Effector CD8-positive, alpha-beta T cell (primary cell): ENCODE measurements around the gene EEF2K.
"Not testable (repeated sequence)": the region's sequence is repeated elsewhere in the genome, so short reads cannot be mapped to it uniquely, and the experiment has no call there.

Source experiments
- DNase-seq: peaks from one replicate; lab custom pipeline; 2025; lab: John Stamatoyannopoulos, UW

EEF2K gene

DNA sequence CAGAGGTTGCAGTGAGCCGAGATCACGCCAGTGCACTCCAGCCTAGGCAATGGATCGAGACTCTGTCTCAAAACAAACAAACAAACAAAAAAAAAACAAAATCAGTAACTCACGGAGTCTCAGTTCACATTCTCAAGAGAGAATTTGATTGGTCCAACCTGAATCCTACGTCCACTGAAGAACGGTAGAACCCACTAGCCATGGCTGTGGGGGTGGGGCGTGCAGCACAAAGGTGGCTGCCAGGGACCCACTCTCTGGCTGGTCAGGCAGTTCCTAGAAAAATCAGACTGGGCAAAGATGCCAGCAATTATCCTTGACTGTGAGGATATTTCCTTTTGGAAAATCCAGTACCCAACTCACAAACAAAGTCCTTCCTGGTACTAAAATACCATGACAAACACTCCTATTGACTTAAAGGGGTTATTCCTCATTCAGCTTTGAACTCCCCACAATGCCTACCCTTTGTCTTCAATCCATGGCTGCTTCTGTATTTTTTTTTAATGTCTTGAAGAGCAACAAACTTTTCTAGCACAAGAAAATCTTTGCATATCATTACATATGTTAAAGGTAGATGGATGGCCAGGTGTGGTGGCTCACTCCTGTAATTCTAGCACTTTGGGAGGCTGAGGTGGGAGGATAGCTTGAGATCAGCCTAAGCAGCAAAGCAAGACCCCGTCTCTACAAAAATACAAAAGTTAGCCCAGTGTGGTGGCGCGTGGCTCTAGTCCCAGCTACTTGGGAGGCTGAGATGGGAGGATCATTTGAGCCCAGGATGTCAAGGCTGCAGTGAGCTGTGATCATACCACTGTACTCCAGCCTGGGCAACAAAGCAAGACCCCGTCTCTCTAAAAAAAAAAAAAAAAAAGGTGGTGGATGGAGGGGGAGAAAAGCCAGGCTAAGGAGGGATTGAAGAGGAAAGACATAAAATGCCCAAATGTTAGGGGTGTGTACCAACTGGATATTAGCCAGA is 87.3 kb downstream of the EEF2K start:
- DNase-seq: no peak

DNA sequence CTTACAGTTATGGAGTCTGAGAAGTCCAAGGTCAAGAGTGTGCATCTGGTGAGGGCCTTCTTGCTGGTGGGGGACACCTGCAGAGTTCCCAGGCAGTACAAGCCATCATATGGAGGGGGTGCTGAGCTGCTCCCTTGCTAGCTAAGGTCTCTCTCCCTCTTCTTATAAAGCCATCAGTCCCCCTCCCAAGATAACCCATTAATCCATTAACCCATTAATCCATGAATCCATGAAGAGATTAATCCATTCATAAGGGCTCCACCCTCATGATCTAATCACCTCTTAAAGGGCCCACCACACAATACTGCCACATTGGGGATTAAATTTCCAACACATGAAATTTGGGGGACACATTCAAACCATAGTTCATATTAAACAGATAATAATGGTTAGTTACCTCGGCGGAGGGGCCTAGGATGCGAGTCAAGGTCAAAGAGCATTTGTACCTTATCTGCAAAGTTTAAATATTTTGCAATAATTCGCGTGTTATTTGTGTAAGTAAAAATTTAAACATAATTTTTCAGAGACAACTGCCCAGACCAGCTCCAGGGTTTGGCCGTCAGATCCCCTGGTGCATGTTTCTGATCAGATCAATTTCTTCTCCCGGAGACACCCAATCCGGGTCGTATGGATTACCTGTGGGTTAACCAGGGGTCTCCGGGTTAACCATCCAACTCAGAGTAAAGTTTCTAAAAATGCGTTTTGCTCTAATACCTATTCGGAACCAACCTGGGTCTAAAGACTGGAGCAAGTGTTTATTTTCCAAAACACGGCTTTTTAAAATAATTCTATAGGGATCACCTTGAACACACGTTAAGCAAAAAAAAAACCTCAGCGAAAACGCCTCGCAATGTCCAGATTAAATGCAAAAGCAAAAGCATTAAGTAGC is 90.4 kb downstream of the EEF2K start:
- DNase-seq: peak; percentile 12

- peak; percentile 100 for DNase-seq
Observed at GRCh38 chr16:22297114-22297870, 91.2 kb downstream of the EEF2K start, which contains the start of gene POLR3E. Gene POLR3E, plus strand, starts transcription at chr16:22297409. Its CDS starts 5,560 bp downstream, at chr16:22302969.

- DNase-seq: peak; percentile 72
Observed at GRCh38 chr16:22297871-22298733, 92.0 kb downstream of the EEF2K start.

DNA sequence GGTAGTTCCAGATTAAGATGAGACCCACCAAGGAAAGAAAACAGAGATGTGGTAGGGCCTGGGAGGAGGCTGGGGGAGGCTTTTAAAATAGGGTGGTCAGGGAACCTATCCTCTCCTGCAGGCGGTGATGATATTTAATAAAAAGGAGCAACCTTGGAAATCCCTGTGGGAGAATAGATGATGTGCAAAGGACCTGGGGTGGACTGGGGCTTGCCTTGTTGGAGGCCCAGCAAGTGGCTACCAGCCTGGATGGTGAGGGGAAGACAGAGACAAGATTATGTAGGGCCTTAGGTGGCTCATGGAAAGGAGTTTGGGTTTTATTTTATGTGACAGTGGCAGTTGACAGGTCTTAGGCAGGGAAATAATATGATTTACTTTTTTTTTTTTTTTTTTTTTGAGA is 93.0 kb downstream of the EEF2K start:
- DNase-seq: no peak

DNA sequence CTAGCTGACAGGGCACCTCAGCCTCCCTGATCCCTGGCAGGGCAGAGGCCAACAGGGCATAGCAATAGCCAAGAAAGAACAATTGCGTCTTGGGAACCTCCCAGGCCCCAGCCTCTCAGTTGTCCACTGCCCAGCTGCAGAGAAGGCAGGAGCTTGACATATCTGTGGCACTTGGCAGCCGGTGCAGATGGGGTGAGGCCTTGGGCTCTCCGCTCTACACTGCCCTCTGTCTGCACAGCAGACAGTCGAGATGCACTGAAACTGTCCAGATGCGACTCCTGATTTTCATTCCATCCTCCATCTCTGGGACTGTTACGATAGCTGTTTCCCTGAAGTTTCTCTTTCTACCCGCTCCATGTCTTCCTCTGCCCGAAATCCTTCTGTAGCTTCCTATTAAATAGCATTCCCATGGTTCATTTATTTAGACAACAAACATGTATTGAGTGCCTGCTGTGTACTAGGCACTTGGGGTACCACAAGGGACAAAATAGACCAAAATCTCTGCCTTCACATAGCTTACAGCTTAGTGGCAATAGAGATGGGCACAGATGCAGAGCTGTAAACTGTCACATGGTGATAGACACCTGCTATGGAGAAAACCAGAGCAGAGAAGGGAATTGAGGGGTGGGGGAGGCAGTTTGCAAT is 94.5 kb downstream of the EEF2K start:
- DNase-seq: no peak

DNA sequence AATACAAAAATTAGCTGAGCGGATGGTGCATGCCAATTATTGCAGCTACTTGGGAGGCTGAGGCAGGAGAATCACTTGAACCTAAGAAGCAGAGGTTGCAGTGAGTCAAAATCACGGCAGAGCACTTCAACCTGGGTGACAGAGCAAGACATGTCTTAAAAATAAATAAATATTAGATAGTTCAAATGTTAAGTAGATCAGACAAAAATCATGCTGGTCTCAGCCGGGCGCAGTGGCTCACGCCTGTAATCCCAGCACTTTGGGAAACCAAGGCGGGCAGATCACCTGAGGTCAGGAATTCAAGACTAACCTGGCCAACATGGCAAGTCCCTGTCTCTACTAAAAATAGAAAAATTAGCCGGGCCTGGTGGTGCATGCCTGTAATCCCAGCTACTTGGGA is 95.3 kb downstream of the EEF2K start:
- DNase-seq: not testable (repeated sequence)

DNA sequence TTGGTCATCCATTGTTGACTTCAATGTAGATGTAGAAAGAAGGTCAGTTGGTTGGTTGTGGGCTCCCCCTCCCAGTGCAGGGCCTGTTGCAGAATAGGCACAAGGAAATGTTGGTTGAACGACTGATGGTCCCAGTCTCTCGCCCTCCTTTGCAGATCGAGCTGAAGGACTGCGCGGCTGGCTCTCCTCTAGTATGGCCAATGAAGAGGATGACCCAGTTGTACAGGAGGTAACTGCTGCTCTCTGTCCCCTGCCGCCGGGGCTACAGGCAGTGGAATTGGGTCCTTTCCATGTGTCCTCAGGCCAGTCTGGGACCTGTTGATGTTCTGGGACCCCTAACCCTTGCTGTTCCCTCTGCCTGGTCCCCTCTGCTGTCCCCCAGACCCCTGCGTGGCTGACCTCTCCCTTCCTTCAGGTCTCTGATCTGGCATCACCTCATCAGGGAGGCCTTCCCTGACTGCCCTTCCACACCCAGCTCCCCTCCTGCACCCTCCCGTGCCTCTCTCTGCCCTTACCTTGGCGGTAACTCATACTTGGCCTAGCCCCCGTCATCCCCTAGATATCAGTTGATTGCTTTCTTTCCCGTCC is 96.8 kb downstream of the EEF2K start:
- DNase-seq: no peak

GRCh38 chr16:22304411-22304810 is 98.3 kb downstream of the EEF2K start:
- no peak for DNase-seq

DNA sequence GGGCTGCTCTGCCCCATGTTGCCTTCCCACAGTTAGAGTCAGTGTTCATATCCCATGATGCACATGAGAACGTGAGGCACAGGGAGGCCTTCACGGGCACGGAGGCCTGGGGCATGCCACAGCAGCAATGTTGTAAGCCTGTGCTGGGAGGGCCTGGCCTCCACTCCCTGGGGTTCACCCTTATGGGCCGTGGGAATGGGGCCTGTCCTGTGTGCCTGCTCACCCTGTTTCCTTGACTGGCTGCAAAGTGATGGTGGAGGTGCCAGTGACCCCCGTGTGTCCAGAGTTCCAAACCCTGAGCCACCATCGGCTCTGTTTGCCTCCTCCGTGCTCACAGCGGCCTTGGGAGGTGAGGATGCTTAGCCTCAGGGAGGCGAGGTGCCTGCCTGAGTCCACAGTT is 100.7 kb downstream of the EEF2K start:
- DNase-seq: no peak

DNA sequence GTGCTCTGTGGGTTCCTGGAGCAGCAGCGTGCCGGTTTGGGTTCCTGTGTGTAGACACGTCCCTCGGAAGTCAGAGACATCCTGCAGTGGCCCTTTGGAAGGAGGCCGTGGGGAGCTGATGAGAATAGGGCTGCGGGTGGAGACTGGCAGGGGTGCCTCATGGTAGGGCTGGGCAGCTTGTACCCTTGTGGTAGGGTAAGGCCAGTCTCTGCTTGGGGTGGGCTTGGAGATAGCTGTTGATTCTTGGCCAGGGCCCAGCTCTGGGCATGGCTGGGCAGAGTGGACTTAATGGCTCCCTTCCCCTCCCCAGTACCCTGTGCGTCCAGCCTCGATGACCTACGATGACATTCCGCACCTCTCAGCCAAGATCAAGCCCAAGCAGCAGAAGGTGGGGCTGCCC is 101.8 kb downstream of the EEF2K start:
- no peak for DNase-seq

- no peak for DNase-seq
Observed at GRCh38 chr16:22308824-22309520, 102.9 kb downstream of the EEF2K start.

GRCh38 chr16:22311520-22311919 is 105.4 kb downstream of the EEF2K start:
- no peak for DNase-seq

GRCh38 chr16:22312897-22313781 is 107.1 kb downstream of the EEF2K start:
- no peak for DNase-seq

DNA sequence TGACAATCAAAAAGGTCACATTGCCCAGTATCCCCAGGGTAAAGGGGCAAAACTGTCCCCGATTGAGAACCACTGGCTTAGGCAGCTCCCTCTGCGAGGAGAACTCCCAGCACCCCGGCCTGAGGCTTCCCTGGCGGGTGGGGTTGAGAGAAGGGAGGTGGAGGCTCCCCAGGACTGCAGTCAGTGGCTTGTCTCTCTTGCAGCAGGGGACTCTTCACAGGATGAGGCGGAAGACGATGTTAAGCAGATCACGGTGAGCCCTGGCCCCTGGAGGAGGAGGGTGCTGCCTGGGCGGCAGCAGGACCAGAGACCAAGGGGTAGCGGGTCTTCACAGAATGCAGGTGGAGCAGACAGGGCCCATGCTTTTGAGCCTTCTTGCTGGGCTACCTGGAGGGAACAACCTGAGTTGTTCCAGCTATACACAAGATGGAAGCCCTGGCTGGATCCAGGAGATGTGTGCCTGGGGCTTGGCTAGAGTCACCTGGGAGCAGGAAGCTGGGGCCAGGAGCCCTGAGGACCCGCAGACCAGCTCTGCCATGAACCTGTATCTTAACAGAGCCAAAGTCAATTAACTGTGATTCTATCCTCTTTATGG is 107.9 kb downstream of the EEF2K start:
- no peak for DNase-seq

GRCh38 chr16:22314661-22315626 is 108.9 kb downstream of the EEF2K start:
- DNase-seq: no peak

- no peak for DNase-seq
Observed at GRCh38 chr16:22315979-22316378, 109.9 kb downstream of the EEF2K start.
